MCF 10A (cell line): Measurements from ENCODE around the gene ELFN2. TPM values are rescaled to one million over a fixed set of nuclear protein-coding genes. Genes with fewer than 3 reads are reported as not detected.

ENCODE experiments used
- BruUV-seq: library from RNA; stranded (reverse); fragments of 400-500 nt; replicated peaks from 2 replicates; lab custom pipeline; 2021; lab: Mats Ljungman, UMichigan
- CTCF ChIA-PET: fragments of 300-600 bp; sonication (Branson Sonifier 250); formaldehyde crosslinking; extraction: SDS; loops from one replicate; lab custom pipeline; 2021; ENCODE audit warnings: antibody characterized with exemption, inconsistent platforms; lab: Yijun Ruan, JAX
- POLR2A ChIA-PET: fragments of 300-600, 350-650 bp; sonication (Branson Sonifier 250); formaldehyde crosslinking; extraction: SDS; loops from one replicate; lab custom pipeline; 2020; ENCODE audit warnings: antibody characterized with exemption, inconsistent platforms; lab: Yijun Ruan, JAX
- DNase-seq: peaks from one replicate; pipeline ENCODE4 v3.0.0-alpha.2; 2018; ENCODE audit not compliant: unreplicated experiment
- H3K27ac Mint-ChIP-seq: one replicate; pipeline ENCODE4 v1.8.0; 2022; ENCODE audit warnings: mild to moderate bottlenecking, low read depth, mixed read lengths; ENCODE audit not compliant: unreplicated experiment
- H3K27me3 Mint-ChIP-seq: one replicate; pipeline ENCODE4 v1.8.0; 2022; ENCODE audit warnings: mixed read lengths; ENCODE audit not compliant: insufficient read depth, unreplicated experiment
- H3K36me3 Mint-ChIP-seq: one replicate; pipeline ENCODE4 v1.8.0; 2022; ENCODE audit warnings: mild to moderate bottlenecking, moderate library complexity, mixed read lengths; ENCODE audit not compliant: insufficient read depth, unreplicated experiment
- H3K4me1 Mint-ChIP-seq: one replicate; pipeline ENCODE4 v1.8.0; 2022; ENCODE audit warnings: mixed read lengths; ENCODE audit not compliant: insufficient read depth, unreplicated experiment
- H3K4me3 Mint-ChIP-seq: one replicate; pipeline ENCODE4 v1.8.0; 2022; ENCODE audit warnings: mild to moderate bottlenecking, moderate library complexity, mixed read lengths; ENCODE audit not compliant: unreplicated experiment
- H3K9me3 Mint-ChIP-seq: one replicate; pipeline ENCODE4 v1.8.0; 2022; ENCODE audit warnings: mixed read lengths; ENCODE audit not compliant: unreplicated experiment
- CTCF ChIP-seq: fragments of 200-600 bp; IDR thresholded peaks from one replicate; pipeline ENCODE4 v1.8.0; 2022; ENCODE audit warnings: antibody characterized with exemption, mild to moderate bottlenecking; ENCODE audit not compliant: unreplicated experiment
- intact Hi-C: fragments of 100-400 bp; cut with micrococcal nuclease; formaldehyde crosslinking; loops from 2 replicates; pipeline ENCODE4 v1.14.1; 2022
- total RNA-seq: library from RNA; stranded (reverse); gene quantifications from 2 replicates; pipeline ENCODE4 v1.2.3, GENCODE V29; 2022

The ELFN2 gene
- total RNA-seq, 1 experiment from 2014 or later: 4.2 TPM

DNA sequence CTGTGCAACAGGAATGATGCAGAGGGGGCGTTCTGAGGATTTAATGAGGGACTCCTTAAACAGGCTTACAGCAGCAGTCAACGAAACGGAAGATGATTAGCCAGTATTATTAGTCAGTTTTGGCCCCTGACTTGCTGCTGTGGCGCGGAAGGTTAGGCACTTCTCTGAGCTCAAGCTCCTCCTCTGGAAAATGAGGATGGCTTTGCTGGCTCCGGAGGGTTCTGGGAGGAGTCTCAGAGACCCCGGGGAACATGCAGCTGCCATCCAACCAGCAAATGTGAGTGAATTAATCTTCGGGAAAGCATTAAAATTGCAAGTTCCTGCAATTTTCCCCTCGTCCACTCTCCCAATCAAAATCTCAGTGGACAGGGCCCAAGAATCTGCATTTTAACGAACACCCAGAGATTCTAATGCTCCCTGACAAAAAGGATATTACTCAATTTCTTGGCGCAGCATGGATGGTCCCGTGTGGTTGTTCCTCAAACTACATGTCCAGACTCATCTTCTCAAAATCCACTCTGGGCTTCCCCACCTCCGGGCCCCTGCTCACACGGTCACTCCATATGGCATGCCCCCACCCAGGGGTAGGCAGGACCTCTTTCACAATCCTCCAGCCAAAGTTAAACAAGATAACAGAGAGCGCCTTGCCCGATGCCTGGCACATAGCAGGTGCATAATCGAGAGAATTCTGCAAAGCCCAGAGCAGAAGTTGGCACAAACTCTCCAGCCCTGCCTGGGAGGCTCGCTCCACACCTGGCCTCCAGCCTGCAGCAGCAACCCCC is 6.4 kb downstream of the ELFN2 start:
- CTCF ChIA-PET: interaction anchor here (0.6 kb wide), 1 partner anchor 82 kb away, joined by 3 read pairs; no protein-coding TSS in a partner anchor
- POLR2A ChIA-PET: interaction anchor here (1.1 kb wide), 1 partner anchor 10 kb away, joined by 6 read pairs; no protein-coding TSS in a partner anchor
- Mint-ChIP-seq H3K4me3 (peak overlapping the region; percentile 71), H3K9me3 (no peaks in the 10 kb centered on the region), H3K4me1 (peaks cover 35% of the 10 kb centered on the region), H3K27me3 (no peaks in the 10 kb centered on the region), H3K27ac (no peak overlapping the region), H3K36me3 (no peaks in the 10 kb centered on the region)
- TF ChIP-seq CTCF: no peak
- no TSS peak for BruUV-seq
- intact Hi-C loops: no loop called here
- peak; percentile 75 for DNase-seq

DNA sequence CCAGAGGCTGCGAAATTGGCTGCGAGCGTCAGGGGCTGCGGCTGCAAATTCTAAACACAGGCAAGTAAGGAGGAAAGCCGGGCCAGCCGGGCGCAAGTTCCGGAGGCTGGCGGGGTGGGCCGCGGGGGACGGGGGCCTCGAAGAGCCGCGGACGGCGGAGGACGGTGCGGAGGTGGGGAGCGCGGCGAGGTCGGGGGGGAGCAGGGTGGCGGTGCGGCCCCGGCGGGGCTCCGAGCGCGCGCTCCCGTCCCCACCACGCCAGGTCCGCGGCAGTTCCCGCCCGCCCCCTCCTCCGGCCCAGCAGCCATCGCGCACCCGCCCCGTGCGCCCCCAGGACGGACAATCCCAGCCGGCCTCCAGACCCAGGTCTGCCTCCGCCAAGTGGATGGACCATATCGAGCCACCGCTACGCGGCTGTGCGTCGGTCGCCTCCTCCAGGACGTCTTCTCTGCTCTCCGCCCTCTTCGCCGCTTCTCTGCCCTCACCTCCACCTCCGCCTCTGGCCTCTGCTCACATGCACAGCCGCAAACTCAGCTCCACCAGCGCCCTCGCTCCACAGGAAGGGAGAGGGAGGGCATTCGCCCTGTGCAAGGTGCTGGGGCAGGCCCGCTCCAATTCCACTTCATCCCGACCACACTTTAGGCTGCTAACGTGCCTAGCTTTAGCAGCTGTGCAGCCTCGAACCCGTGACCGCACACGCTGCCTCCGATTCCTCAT is 7.2 kb downstream of the ELFN2 start:
- Mint-ChIP-seq H3K27me3 (no peaks in the 10 kb centered on the region), H3K9me3 (no peaks in the 10 kb centered on the region), H3K4me3 (peak overlapping the region; percentile 71), H3K27ac (no peak overlapping the region), H3K36me3 (no peaks in the 10 kb centered on the region), H3K4me1 (peaks cover 30% of the 10 kb centered on the region)
- TF ChIP-seq CTCF: no peak
- ChIA-PET POLR2A (interaction anchor here (1.1 kb wide), 1 partner anchor 11 kb away, joined by 6 read pairs; no protein-coding TSS in a partner anchor), CTCF (no interaction called here)
- peak; percentile 52 for DNase-seq
- intact Hi-C loops: no loop called here
- no TSS peak for BruUV-seq

- Mint-ChIP-seq H3K27me3 (no peaks in the 10 kb centered on the region), H3K4me3 (peak overlapping the region; percentile 71), H3K36me3 (no peaks in the 10 kb centered on the region), H3K27ac (no peak overlapping the region), H3K4me1 (peaks cover 30% of the 10 kb centered on the region), H3K9me3 (no peaks in the 10 kb centered on the region)
- no TSS peak for BruUV-seq
- TF ChIP-seq CTCF: no peak
- ChIA-PET CTCF (no interaction called here), POLR2A (no interaction called here)
- DNase-seq: no peak
- intact Hi-C loops: no loop called here
Observed at GRCh38 chr22:37419370-37419968, 7.8 kb downstream of the ELFN2 start.
